Muscle layer of colon (tissue), 2 donors: ENCODE data around the gene ULK1.
"Not testable (repeated sequence)": the region's sequence is repeated elsewhere in the genome, so short reads cannot be mapped to it uniquely, and the experiment has no call there.

Source experiments
- H3K27ac ChIP-seq: one replicate; pipeline ENCODE4 v1.7.0; 2013; ENCODE audit warnings: low read depth, mild to moderate bottlenecking, low read length, moderate library complexity
- H3K27me3 ChIP-seq, 2 donors: one replicate each; pipeline ENCODE4 v1.7.0; 2013; ENCODE audit warnings: low read length in 2 of 2, mild to moderate bottlenecking in 2 of 2; ENCODE audit not compliant: insufficient read depth in 2 of 2, control insufficient read depth in 1 of 2
- H3K36me3 ChIP-seq: one replicate; pipeline ENCODE4 v1.7.0; 2013; ENCODE audit warnings: mild to moderate bottlenecking, low read length; ENCODE audit not compliant: insufficient read depth
- H3K4me1 ChIP-seq: one replicate; pipeline ENCODE4 v1.7.0; 2013; ENCODE audit warnings: mild to moderate bottlenecking, low read length; ENCODE audit not compliant: insufficient read depth
- H3K4me3 ChIP-seq, 2 donors: one replicate each; pipeline ENCODE4 v1.7.0; 2013; ENCODE audit warnings: low read length in 2 of 2, low read depth in 1 of 2, mild to moderate bottlenecking in 1 of 2, moderate library complexity in 1 of 2
- H3K9ac ChIP-seq: one replicate; pipeline ENCODE4 v1.7.0; 2013; ENCODE audit warnings: low read length
- H3K9me3 ChIP-seq: one replicate; pipeline ENCODE4 v1.7.0; 2013; ENCODE audit warnings: mild to moderate bottlenecking, low read length
- donor health status: abdominal sarcoma.
- donor health status: Adenocarcinoma of cecum.

The ULK1 gene

DNA sequence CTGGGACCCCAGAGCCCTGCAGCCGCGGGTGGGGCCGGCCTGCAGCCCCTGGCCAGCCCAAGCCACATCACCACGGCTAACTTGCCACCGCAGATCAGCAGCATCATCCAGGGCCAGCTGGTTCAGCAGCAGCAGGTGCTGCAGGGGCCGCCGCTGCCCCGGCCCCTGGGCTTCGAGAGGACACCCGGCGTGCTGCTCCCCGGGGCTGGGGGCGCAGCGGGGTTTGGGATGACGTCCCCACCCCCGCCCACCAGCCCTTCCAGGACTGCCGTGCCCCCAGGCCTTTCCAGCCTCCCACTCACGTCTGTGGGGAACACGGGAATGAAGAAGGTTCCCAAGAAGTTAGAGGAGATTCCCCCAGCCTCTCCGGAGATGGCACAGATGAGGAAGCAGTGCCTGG, 66.9 kb downstream of the ULK1 start:
- not testable (repeated sequence) for H3K36me3 ChIP-seq, H3K27me3 ChIP-seq, H3K9ac ChIP-seq

DNA sequence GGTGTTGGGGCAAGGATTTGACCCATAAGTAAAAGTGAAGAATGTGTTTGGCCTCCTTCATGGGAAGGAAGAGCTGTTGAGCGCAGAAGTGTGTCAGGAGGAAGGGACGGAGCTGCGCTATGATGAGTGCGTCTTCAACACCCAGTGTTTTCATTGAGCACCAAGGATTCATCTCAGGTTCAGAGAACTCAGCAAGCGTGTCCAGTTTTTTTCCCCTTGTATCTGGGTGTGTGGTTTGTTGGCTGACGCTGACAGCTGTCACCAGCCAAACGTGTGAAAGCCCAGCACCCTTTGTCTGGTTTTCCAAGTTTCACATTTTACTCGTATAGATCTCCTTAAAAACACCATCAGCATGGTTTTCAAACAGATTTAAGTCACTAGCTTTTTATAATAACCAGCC, 67.6 kb downstream of the ULK1 start:
- no peaks in the 10 kb centered on the region for H3K36me3 ChIP-seq
- H3K9ac ChIP-seq = no peak overlapping the region
- H3K4me3 ChIP-seq = no peak overlapping the region
- no peaks in the 10 kb centered on the region for H3K9me3 ChIP-seq
- no peak overlapping the region for H3K27ac ChIP-seq
- no peaks in the 10 kb centered on the region for H3K27me3 ChIP-seq
- peaks cover 31% of the 10 kb centered on the region for H3K4me1 ChIP-seq

More for the DNA sequence above, 66.9 kb downstream of the ULK1 start:
- H3K9me3 ChIP-seq, H3K27ac ChIP-seq, H3K4me3 ChIP-seq: not testable (repeated sequence)
- peaks cover 38% of the 10 kb centered on the region for H3K4me1 ChIP-seq

DNA sequence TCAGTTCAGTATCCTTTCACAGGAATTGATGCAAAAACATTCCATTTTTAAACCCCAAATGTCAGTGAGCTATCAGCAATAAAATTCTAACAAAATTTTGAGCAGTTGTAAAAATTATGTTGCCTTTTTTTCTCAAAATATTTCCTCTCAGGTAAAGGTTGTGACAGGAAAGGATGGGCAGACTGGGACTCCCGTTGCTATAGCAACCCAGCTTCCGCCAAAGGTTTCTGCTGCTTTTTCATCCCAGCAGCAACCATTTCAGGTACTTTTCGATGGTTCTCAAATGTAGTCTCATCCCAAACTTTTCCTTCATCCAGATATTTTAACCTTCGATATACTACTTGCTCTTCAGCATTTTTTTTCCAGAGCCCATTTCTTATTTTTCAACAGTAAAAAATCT, 69.0 kb downstream of the ULK1 start:
- Histone ChIP-seq H3K27me3 (no peaks in the 10 kb centered on the region), H3K9ac (no peak overlapping the region), H3K4me1 (peaks cover 23% of the 10 kb centered on the region), H3K36me3 (no peaks in the 10 kb centered on the region), H3K9me3 (no peaks in the 10 kb centered on the region), H3K4me3 (no peak overlapping the region), H3K27ac (no peak overlapping the region)

DNA sequence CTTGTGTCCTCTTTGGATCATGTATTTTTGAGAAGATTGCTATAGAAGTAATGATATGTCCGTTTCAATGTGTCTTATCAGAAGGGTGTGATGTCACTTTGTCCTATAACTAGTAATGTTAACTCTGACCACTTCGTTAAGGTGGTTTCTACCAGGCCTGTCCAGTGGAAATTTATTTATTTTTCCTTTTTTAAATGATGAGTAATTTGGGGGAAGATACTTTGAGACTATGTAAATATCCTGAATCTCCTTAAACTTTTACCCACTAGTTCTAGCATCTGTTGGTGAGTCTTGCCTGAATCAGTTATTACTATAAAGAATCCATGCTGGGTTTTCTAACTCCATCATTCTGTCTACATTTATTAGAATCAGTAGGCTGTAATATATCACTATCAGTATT, 70.7 kb downstream of the ULK1 start:
- H3K36me3 ChIP-seq = no peaks in the 10 kb centered on the region
- no peak overlapping the region for H3K27ac ChIP-seq
- H3K4me1 ChIP-seq = peaks cover 11% of the 10 kb centered on the region
- no peak overlapping the region for H3K4me3 ChIP-seq
- no peaks in the 10 kb centered on the region for H3K27me3 ChIP-seq
- H3K9me3 ChIP-seq = no peaks in the 10 kb centered on the region
- no peak overlapping the region for H3K9ac ChIP-seq

DNA sequence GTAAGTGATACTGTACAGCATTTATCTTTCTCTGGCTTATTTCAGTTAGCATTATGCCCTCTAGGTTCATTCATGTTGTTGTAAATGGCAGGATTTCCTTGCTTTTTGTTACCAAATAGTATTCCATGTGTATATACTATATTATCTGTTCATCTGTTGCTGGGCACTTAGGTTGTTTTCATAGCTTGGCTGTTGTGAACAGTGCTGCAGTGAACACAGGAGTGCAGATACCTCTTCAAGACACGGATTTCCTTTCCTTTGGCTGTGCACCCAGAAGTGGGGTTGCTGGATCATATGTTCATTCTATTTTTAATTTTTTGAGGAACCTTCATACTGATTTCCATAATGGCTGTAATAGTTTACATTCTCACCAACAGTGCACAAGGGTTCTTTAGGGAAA, 76.8 kb downstream of the ULK1 start:
- Histone ChIP-seq H3K4me3 (no peak overlapping the region), H3K27me3 (no peaks in the 10 kb centered on the region), H3K9me3 (no peaks in the 10 kb centered on the region), H3K27ac (no peak overlapping the region), H3K36me3 (no peaks in the 10 kb centered on the region), H3K4me1 (peaks cover 8% of the 10 kb centered on the region), H3K9ac (no peak overlapping the region)
